ENCODE results near the gene CCL13.

DNA sequence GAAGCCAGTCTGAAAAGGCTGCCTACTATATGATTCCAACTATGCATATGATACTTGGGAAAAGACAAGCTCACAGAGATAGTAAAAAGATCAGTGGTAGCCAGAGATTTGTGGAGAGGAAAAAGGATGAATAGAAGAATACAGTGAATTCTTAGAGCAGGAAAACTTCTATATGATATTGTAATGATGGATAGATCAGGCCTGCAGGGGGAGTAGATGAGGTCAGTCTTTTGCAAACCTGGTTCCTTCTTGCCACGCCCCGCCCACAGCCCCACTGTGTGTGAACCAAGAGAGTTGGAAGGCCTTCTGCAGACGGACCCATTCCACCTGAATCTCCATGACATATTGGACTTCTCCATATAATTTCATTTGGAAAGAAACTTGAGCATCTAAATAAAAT, 37.8 kb upstream of the CCL13 start:
- no peak for TF ChIP-seq POLR2A (IDR thresholded peaks at IDR 0.05)
- no peak for TF ChIP-seq POLR2AphosphoS5 (IDR thresholded peaks at IDR 0.05)
- TF ChIP-seq, protein P1, sequence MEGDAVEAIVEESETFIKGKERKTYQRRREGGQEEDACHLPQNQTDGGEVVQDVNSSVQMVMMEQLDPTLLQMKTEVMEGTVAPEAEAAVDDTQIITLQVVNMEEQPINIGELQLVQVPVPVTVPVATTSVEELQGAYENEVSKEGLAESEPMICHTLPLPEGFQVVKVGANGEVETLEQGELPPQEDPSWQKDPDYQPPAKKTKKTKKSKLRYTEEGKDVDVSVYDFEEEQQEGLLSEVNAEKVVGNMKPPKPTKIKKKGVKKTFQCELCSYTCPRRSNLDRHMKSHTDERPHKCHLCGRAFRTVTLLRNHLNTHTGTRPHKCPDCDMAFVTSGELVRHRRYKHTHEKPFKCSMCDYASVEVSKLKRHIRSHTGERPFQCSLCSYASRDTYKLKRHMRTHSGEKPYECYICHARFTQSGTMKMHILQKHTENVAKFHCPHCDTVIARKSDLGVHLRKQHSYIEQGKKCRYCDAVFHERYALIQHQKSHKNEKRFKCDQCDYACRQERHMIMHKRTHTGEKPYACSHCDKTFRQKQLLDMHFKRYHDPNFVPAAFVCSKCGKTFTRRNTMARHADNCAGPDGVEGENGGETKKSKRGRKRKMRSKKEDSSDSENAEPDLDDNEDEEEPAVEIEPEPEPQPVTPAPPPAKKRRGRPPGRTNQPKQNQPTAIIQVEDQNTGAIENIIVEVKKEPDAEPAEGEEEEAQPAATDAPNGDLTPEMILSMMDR (IDR thresholded peaks at IDR 0.05) = no peak
